ENCODE results near the gene PPP1R36.

DNA sequence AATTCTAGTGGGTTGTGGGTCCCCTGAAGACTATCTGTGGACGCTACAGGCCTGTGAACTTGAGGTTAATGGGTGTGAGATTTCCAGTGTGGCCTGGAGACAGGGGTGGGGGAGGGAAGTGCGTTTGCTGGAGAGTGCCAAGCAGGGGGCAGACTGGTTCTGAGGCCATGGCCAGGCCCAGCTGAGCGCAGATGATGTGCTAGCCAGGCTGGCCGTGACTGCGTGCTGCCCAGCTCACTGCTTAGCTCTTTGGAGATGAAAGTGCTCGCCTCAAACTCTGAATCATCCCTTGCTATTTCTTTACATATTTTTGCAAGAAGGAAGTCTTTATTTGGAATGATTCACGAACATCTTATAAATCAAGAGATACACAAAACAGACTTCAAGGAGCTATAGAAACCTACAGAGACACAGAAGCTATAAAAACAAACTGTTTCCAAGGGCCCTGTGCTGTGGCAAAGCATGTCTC lies 79.2 kb downstream of the PPP1R36 start:
- TF ChIP-seq, protein P1, sequence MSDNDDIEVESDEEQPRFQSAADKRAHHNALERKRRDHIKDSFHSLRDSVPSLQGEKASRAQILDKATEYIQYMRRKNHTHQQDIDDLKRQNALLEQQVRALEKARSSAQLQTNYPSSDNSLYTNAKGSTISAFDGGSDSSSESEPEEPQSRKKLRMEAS (IDR thresholded peaks at IDR 0.05; ENCODE audit: insufficient read depth, insufficient read length): no peak
- TF ChIP-seq POLR2A (IDR thresholded peaks at IDR 0.05; ENCODE audit: low read depth, low read length) (no peak), POLR2AphosphoS5 (IDR thresholded peaks at IDR 0.05; ENCODE audit: insufficient read depth, low read depth, low read length) (no peak)
- TF ChIP-seq, protein P2, sequence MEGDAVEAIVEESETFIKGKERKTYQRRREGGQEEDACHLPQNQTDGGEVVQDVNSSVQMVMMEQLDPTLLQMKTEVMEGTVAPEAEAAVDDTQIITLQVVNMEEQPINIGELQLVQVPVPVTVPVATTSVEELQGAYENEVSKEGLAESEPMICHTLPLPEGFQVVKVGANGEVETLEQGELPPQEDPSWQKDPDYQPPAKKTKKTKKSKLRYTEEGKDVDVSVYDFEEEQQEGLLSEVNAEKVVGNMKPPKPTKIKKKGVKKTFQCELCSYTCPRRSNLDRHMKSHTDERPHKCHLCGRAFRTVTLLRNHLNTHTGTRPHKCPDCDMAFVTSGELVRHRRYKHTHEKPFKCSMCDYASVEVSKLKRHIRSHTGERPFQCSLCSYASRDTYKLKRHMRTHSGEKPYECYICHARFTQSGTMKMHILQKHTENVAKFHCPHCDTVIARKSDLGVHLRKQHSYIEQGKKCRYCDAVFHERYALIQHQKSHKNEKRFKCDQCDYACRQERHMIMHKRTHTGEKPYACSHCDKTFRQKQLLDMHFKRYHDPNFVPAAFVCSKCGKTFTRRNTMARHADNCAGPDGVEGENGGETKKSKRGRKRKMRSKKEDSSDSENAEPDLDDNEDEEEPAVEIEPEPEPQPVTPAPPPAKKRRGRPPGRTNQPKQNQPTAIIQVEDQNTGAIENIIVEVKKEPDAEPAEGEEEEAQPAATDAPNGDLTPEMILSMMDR (IDR thresholded peaks at IDR 0.05; ENCODE audit: extremely low read depth in 1 of 2, insufficient read depth in 1 of 2, low read depth in 1 of 2, low read length in 2 of 2): no peak
